Motor neuron (in vitro differentiated cells): ENCODE measurements around the gene RARG. TPM values are rescaled to one million over a fixed set of nuclear protein-coding genes. Genes with fewer than 3 reads are reported as not detected.
A peak's percentile ranks its signal among the peaks of the same experiment; 100 is the strongest.

Source experiments
- ATAC-seq, 8 experiments: fragments of 200-7000 bp; cut with Tn5 transposase; replicated peaks in 6 of 8; 2 replicates each; pipeline ENCODE4 v1.8.0; 2021; ENCODE audit warnings: mild to moderate bottlenecking in 8 of 8, moderate library complexity in 8 of 8
- H3K27ac ChIP-seq, 2 donors: fragments of 250-450 bp; sonication (Bioruptor Pico); 2 replicates each; pipeline ENCODE4 v1.9.0; 2021; ENCODE audit warnings: antibody characterized with exemption in 2 of 2, mild to moderate bottlenecking in 2 of 2, moderate library complexity in 1 of 2
- H3K4me1 ChIP-seq, 2 donors: fragments of 250-450 bp; sonication (Bioruptor Pico); replicated peaks in 1 of 2; 2 replicates each; pipeline ENCODE4 v1.6.1; 2021; ENCODE audit warnings: antibody characterized with exemption in 2 of 2, mild to moderate bottlenecking in 2 of 2, moderate library complexity in 1 of 2
- H3K4me3 ChIP-seq, 5 donors: fragments of 250-450 bp; sonication (Bioruptor Pico); 2 replicates each; pipeline ENCODE4 v1.9.0; 2021; ENCODE audit warnings: antibody characterized with exemption in 5 of 5, mild to moderate bottlenecking in 5 of 5, moderate library complexity in 4 of 5
- WGBS, 10 experiments: fragments of 450-650 bp; shearing (Covaris generic); methylation state at CpG; one replicate each; pipeline ENCODE4 v1.0.0; 2022; 5-methylcytosine and 5-hydroxymethylcytosine counted together
- in situ Hi-C, 9 experiments: fragments of 400-800 bp; cut with MboI; loops; one replicate each; pipeline ENCODE4 v1.15.0; 2021; ENCODE audit warnings: low sequenced_read_pairs in 9 of 9, low pct_unique_long_range_greater_than_20kb in 2 of 9; ENCODE audit not compliant: unreplicated experiment in 9 of 9
- total RNA-seq, 8 experiments: library from RNA; unstranded; fragments of 300-600 nt; gene quantifications; 2 replicates each; pipeline versions ENCODE4 v1.2.3 to v1.2.4, GENCODE V29; 2022

RARG gene
- total RNA-seq, 8 experiments from 2014 or later = 0.33 to 37.3 (median 4.2) TPM

- in situ Hi-C loops = no loop called here
- peak in 1 of 8 experiments; percentile 45 for ATAC-seq
- Histone ChIP-seq H3K4me3 (no peak overlapping the region), H3K4me1 (no peaks in the 10 kb centered on the region), H3K27ac (no peak overlapping the region)
- 50 to 89% (median 68%) methylated on average over 3 to 6 of the region's 7 CpGs for WGBS, 10 experiments
Measured at GRCh38 chr12:53258541-53259539, 26.8 kb upstream of the RARG start.

- Histone ChIP-seq H3K4me1 (peaks cover 11 to 13% of the 10 kb centered on the region in 2 donors), H3K4me3 (no peak overlapping the region), H3K27ac (no peak overlapping the region)
- 40 to 100% (median 92%) methylated on average over 1 to 3 of the region's 3 CpGs; no CpG with 5 or more reads in 3 of the 10 experiments for WGBS, 10 experiments
- in situ Hi-C loops = no loop called here
- ATAC-seq = no peak
Measured at GRCh38 chr12:53255996-53256395, 24.0 kb upstream of the RARG start.

- Histone ChIP-seq H3K27ac (no peak overlapping the region), H3K4me3 (no peak overlapping the region), H3K4me1 (peaks cover 15 to 16% of the 10 kb centered on the region in 2 donors)
- 71 to 100% (median 100%) methylated on average over 1 of the region's 1 CpG; no CpG with 5 or more reads in 7 of the 10 experiments for WGBS, 10 experiments
- no peak for ATAC-seq
- in situ Hi-C loops = no loop called here
Measured at GRCh38 chr12:53254816-53255545, 23.0 kb upstream of the RARG start.

GRCh38 chr12:53253298-53253697 lies 21.3 kb upstream of the RARG start:
- in situ Hi-C loops = no loop called here
- no peak for ATAC-seq
- Histone ChIP-seq H3K27ac (no peak overlapping the region), H3K4me1 (peaks cover 15 to 16% of the 10 kb centered on the region in 2 donors), H3K4me3 (peak overlapping the region in 1 of 5 donors; percentile 70)
- WGBS, 10 experiments = 82 to 100% (median 90%) methylated on average over 2 to 4 of the region's 13 CpGs; no CpG with 5 or more reads in 6 of the 10 experiments

GRCh38 chr12:53252349-53252916 lies 20.4 kb upstream of the RARG start:
- peak in 4 of 8 experiments; percentile 1 to 67 (median 27) for ATAC-seq
- Histone ChIP-seq H3K4me1 (peaks cover 15 to 16% of the 10 kb centered on the region in 2 donors), H3K27ac (peak overlapping the region; percentile 62 to 93), H3K4me3 (peak overlapping the region; percentile 57 to 99 (median 70))
- in situ Hi-C loops = no loop called here
- WGBS, 10 experiments = 0 to 80% (median 29%) methylated on average over 1 to 5 of the region's 19 CpGs; no CpG with 5 or more reads in 5 of the 10 experiments

GRCh38 chr12:53251477-53252348 lies 19.7 kb upstream of the RARG start:
- peak; percentile 78 to 92 (median 88) for ATAC-seq
- peak overlapping the region; percentile 57 to 99 (median 70) for H3K4me3 ChIP-seq
- peaks cover 15 to 16% of the 10 kb centered on the region in 2 donors for H3K4me1 ChIP-seq
- in situ Hi-C loops = no loop called here
- WGBS, 10 experiments = 0 to 30% (median 0%) methylated on average over 2 to 7 of the region's 51 CpGs; no CpG with 5 or more reads in 5 of the 10 experiments
- peak overlapping the region; percentile 62 to 93 for H3K27ac ChIP-seq

- no peak for ATAC-seq
- in situ Hi-C loops = no loop called here
- Histone ChIP-seq H3K27ac (no peak overlapping the region), H3K4me3 (no peak overlapping the region), H3K4me1 (peaks cover 0 to 12% of the 10 kb centered on the region in 2 donors)
- whole genome bisulfite sequencing, 10 experiments = 38 to 100% (median 81%) methylated on average over 1 to 3 of the region's 3 CpGs
Measured at GRCh38 chr12:53245286-53245685, 13.3 kb upstream of the RARG start.

- in situ Hi-C loops = no loop called here
- Histone ChIP-seq H3K27ac (no peak overlapping the region), H3K4me3 (no peak overlapping the region), H3K4me1 (peaks cover 0 to 12% of the 10 kb centered on the region in 2 donors)
- 0 to 50% (median 23%) methylated on average over 1 of the region's 1 CpG; no CpG with 5 or more reads in 4 of the 10 experiments for WGBS, 10 experiments
- peak in 5 of 8 experiments; percentile 63 to 99 (median 82) for ATAC-seq
Measured at GRCh38 chr12:53244337-53244736, 12.3 kb upstream of the RARG start.

- no peak overlapping the region for H3K27ac ChIP-seq
- H3K4me1 ChIP-seq = peaks cover 0 to 12% of the 10 kb centered on the region in 2 donors
- in situ Hi-C loops = no loop called here
- peak in 5 of 8 experiments; percentile 21 to 73 (median 63) for ATAC-seq
- WGBS, 10 experiments = 48 to 100% (median 80%) methylated on average over 1 to 3 of the region's 11 CpGs; no CpG with 5 or more reads in 6 of the 10 experiments
- no peak overlapping the region for H3K4me3 ChIP-seq
Measured at GRCh38 chr12:53241623-53242412, 9.8 kb upstream of the RARG start.

GRCh38 chr12:53239643-53240258 lies 7.7 kb upstream of the RARG start:
- peaks cover 0 to 15% of the 10 kb centered on the region in 2 donors for H3K4me1 ChIP-seq
- WGBS, 10 experiments = 19 to 100% (median 92%) methylated on average over 1 to 7 of the region's 10 CpGs; no CpG with 5 or more reads in 2 of the 10 experiments
- no peak for ATAC-seq
- no peak overlapping the region for H3K27ac ChIP-seq
- H3K4me3 ChIP-seq = no peak overlapping the region
- in situ Hi-C loops = no loop called here
